Esophagus mucosa (tissue), 1 donor: ENCODE results near the gene THSD1. TPM values are rescaled to one million over a fixed set of nuclear protein-coding genes. Genes with fewer than 3 reads are reported as not detected.
"Not testable (repeated sequence)": the region's sequence is repeated elsewhere in the genome, so short reads cannot be mapped to it uniquely, and the experiment has no call there.

Experiments used
- ATAC-seq: fragments of 200-7000 bp; cut with Tn5 transposase; one replicate; pipeline ENCODE4 v1.9.1; 2020
- total RNA-seq: library from RNA; stranded (reverse); gene quantifications from one replicate; pipeline ENCODE4 v1.2.4, GENCODE V29; 2023
- donor health status: DM: yes; HTN: yes; CAD: no.

THSD1 gene
- total RNA-seq, 1 donor from 2014 or later = 3.7 TPM

- peak; percentile 98 for ATAC-seq
Measured at GRCh38 chr13:52411629-52412028, 5.7 kb upstream of the THSD1 start.

- ATAC-seq = not testable (repeated sequence)
Measured at GRCh38 chr13:52408071-52408658, 2.2 kb upstream of the THSD1 start.

- ATAC-seq = not testable (repeated sequence)
Measured at GRCh38 chr13:52407436-52407835, 1.5 kb upstream of the THSD1 start.

GRCh38 chr13:52406629-52407028 is 657 bp upstream of the THSD1 start:
- no peak for ATAC-seq

GRCh38 chr13:52405369-52405766 is 604 bp downstream of the THSD1 start:
- peak; percentile 39 for ATAC-seq

GRCh38 chr13:52399708-52400107 is 6.3 kb downstream of the THSD1 start:
- ATAC-seq = peak; percentile 48

- no peak for ATAC-seq
Measured at GRCh38 chr13:52399046-52399445, 6.9 kb downstream of the THSD1 start.

- peak; percentile 59 for ATAC-seq
Measured at GRCh38 chr13:52395704-52396103, 10.3 kb downstream of the THSD1 start.

GRCh38 chr13:52394586-52394985 is 11.4 kb downstream of the THSD1 start:
- ATAC-seq = no peak

GRCh38 chr13:52393572-52394357 is 12.2 kb downstream of the THSD1 start:
- ATAC-seq = no peak

GRCh38 chr13:52387721-52388120 is 18.3 kb downstream of the THSD1 start:
- ATAC-seq = no peak

GRCh38 chr13:52385870-52386269 is 20.1 kb downstream of the THSD1 start:
- ATAC-seq = no peak

- no peak for ATAC-seq
Measured at GRCh38 chr13:52383366-52383765, 22.6 kb downstream of the THSD1 start.

GRCh38 chr13:52378312-52378711 is 27.7 kb downstream of the THSD1 start:
- no peak for ATAC-seq

GRCh38 chr13:52377898-52378297 is 28.1 kb downstream of the THSD1 start:
- no peak for ATAC-seq

GRCh38 chr13:52374873-52375411 is 31.0 kb downstream of the THSD1 start:
- ATAC-seq = no peak

GRCh38 chr13:52374389-52374788 is 31.6 kb downstream of the THSD1 start:
- ATAC-seq = no peak

- ATAC-seq = not testable (repeated sequence)
Measured at GRCh38 chr13:52373277-52373676, 32.7 kb downstream of the THSD1 start.

GRCh38 chr13:52371736-52372247 is 34.2 kb downstream of the THSD1 start:
- ATAC-seq = no peak

- no peak for ATAC-seq
Measured at GRCh38 chr13:52366291-52366690, 39.7 kb downstream of the THSD1 start.

- ATAC-seq = peak; percentile 32
Measured at GRCh38 chr13:52362169-52362887, 43.6 kb downstream of the THSD1 start.

GRCh38 chr13:52361225-52361624 is 44.7 kb downstream of the THSD1 start:
- peak; percentile 86 for ATAC-seq

- no peak for ATAC-seq
Measured at GRCh38 chr13:52359534-52359933, 46.4 kb downstream of the THSD1 start.
